Ascending aorta (tissue), 2 donors: ENCODE results near the gene PMM2. TPM values are rescaled to one million over a fixed set of nuclear protein-coding genes. Genes with fewer than 3 reads are reported as not detected.
"Not testable (repeated sequence)": the region's sequence is repeated elsewhere in the genome, so short reads cannot be mapped to it uniquely, and the experiment has no call there.

Experiments
- DNase-seq, 2 donors: peaks; one replicate each; pipeline ENCODE4 v3.0.0-alpha.2; 2019; ENCODE audit warnings: low spot score in 2 of 2
- H3K27ac ChIP-seq, 2 donors: fragments of 200-600 bp; sonication (generic); one replicate each; pipeline ENCODE4 v1.5.1; 2016 to 2017; ENCODE audit warnings: mild to moderate bottlenecking in 1 of 2
- H3K27me3 ChIP-seq: fragments of 200-600 bp; sonication (generic); one replicate; pipeline ENCODE4 v1.5.1; 2017
- H3K36me3 ChIP-seq, 2 donors: fragments of 200-600 bp; sonication (generic); one replicate each; pipeline ENCODE4 v1.5.1; 2016
- H3K4me1 ChIP-seq, 2 donors: fragments of 200-600 bp; sonication (generic); one replicate each; pipeline ENCODE4 v1.5.1; 2016 to 2017; ENCODE audit warnings: mild to moderate bottlenecking in 1 of 2
- H3K4me3 ChIP-seq, 2 donors: fragments of 200-600 bp; sonication (generic); one replicate each; pipeline ENCODE4 v1.5.1; 2016 to 2017; ENCODE audit warnings: mild to moderate bottlenecking in 1 of 2
- H3K9me3 ChIP-seq, 2 donors: fragments of 200-600 bp; sonication (generic); one replicate each; pipeline ENCODE4 v1.5.1; 2016
- CTCF ChIP-seq, 3 experiments: fragments of 200-600 bp in 2 of 3; fragments of 450-650 bp in 1 of 3; sonication (generic) in 2 of 3; IDR thresholded peaks; one replicate each; pipeline ENCODE4 v1.5.1; 2016 to 2019; ENCODE audit warnings: antibody characterized with exemption in 3 of 3, mild to moderate bottlenecking in 1 of 3, moderate library complexity in 1 of 3
- intact Hi-C: fragments of 100-400 bp; cut with DNase I; formaldehyde crosslinking; loops from one replicate; pipeline ENCODE4 v1.15.1; 2023
- total RNA-seq: library from RNA; depleted of rRNA; stranded (reverse); fragments of >200 nt; gene quantifications from one replicate; pipeline ENCODE4 v1.1.0, GENCODE V29; 2016

The PMM2 gene
- total RNA-seq, 1 donor from 2014 or later: 17.9 TPM

DNA sequence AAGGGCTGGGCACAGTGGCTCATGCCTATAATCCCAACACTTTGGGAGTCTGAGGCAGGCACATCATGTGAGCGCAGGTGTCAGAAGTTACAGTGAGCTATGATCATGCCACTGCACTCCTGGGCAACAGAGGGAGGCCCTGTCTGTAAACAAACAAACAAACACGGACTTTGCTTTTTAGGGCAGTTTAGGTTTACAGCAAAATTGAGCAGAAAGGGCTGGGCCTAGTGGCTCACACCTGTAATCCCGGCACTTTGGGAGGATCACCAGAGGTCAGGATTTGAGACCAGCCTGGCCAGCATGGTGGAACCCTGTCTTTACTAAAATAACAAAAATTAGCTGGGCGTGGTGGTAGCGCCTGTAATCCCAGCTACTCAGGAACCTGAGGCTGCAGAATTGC, 74.4 kb downstream of the PMM2 start:
- Histone ChIP-seq H3K27ac (no peak overlapping the region), H3K36me3 (no peaks in the 10 kb centered on the region), H3K4me1 (peaks cover 2 to 14% of the 10 kb centered on the region in 2 donors), H3K27me3 (no peaks in the 10 kb centered on the region), H3K9me3 (no peaks in the 10 kb centered on the region), H3K4me3 (no peak overlapping the region)
- DNase-seq: no peak
- TF ChIP-seq CTCF (IDR thresholded peaks at IDR 0.05): no peak
- intact Hi-C loops: no loop called here

GRCh38 chr16:8872967-8873865, 75.6 kb downstream of the PMM2 start:
- Histone ChIP-seq H3K27ac (no peak overlapping the region), H3K9me3 (no peaks in the 10 kb centered on the region), H3K4me1 (peaks cover 0 to 14% of the 10 kb centered on the region in 2 donors), H3K36me3 (no peaks in the 10 kb centered on the region), H3K4me3 (no peak overlapping the region), H3K27me3 (no peaks in the 10 kb centered on the region)
- no peak for TF ChIP-seq CTCF (IDR thresholded peaks at IDR 0.05)
- intact Hi-C loops: no loop called here
- no peak for DNase-seq

- H3K36me3 ChIP-seq, intact Hi-C loops, DNase-seq, H3K9me3 ChIP-seq, H3K27me3 ChIP-seq, H3K4me3 ChIP-seq, H3K27ac ChIP-seq: not testable (repeated sequence)
- peaks cover 0 to 14% of the 10 kb centered on the region in 2 donors for H3K4me1 ChIP-seq
Observed at GRCh38 chr16:8873866-8874195, 76.2 kb downstream of the PMM2 start.

GRCh38 chr16:8874388-8874787, 76.7 kb downstream of the PMM2 start:
- DNase-seq: no peak
- Histone ChIP-seq H3K27ac (no peak overlapping the region), H3K36me3 (no peaks in the 10 kb centered on the region), H3K9me3 (no peaks in the 10 kb centered on the region), H3K4me1 (peaks cover 0 to 11% of the 10 kb centered on the region in 2 donors), H3K27me3 (no peaks in the 10 kb centered on the region), H3K4me3 (no peak overlapping the region)
- intact Hi-C loops: no loop called here
- TF ChIP-seq CTCF (IDR thresholded peaks at IDR 0.05): no peak

DNA sequence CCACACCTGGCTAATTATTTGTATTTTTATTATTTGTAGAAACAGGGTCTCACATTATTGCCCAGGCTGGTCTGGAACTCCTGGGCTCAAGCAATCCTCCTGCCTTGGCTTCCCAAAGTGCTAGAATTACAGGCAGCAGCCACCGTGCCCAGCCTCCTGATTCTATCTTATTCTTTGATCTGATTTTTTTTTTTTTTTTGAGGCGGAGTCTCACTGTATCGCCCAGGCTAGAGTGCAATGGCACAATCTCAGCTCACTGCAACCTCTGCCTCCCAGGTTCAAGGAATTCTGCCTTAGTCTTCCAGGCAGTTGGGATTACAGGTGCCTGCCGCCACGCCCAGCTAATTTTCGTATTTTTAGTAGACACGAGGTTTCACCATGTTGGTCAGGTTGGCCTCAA, 77.7 kb downstream of the PMM2 start:
- intact Hi-C loops, H3K36me3 ChIP-seq, DNase-seq, H3K27me3 ChIP-seq, H3K4me1 ChIP-seq, H3K27ac ChIP-seq, H3K9me3 ChIP-seq, H3K4me3 ChIP-seq: not testable (repeated sequence)

DNA sequence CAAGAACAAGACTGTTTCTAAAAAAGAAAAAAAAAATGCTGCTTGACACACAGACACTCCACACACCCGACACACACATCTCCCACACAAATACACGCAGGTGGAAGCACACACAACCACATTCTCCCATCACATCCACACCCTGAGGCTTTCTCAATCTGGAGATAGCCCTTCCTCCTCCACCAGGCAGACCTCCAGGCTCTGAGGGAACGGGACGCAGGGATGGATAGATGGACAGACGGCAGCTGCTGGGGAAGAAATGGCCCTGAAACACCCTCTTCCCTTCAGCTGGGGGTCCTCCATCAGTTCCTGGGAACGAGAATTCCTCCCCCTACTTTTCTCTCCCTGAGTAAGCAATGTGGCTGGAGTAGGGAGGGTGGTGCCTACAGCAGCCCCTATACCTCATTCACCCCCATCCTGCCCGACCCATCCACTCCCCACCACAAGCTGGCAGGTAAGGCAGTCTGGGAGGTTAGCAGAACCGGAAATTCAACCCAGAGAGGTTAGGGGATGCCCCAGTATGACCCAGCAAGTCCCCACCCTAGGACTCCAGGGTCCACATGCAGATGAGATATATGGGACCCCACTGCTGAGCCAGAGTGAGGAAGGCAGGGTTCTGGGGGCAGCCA, 80.4 kb downstream of the PMM2 start:
- no peaks in the 10 kb centered on the region for H3K4me1 ChIP-seq
- H3K4me3 ChIP-seq: no peak overlapping the region
- intact Hi-C loops: no loop called here
- H3K9me3 ChIP-seq: no peaks in the 10 kb centered on the region
- H3K27me3 ChIP-seq: no peaks in the 10 kb centered on the region
- TF ChIP-seq CTCF (IDR thresholded peaks at IDR 0.05): no peak
- DNase-seq: no peak
- H3K27ac ChIP-seq: no peak overlapping the region
- no peaks in the 10 kb centered on the region for H3K36me3 ChIP-seq
